CD4-positive, CD25-positive, alpha-beta regulatory T cell (primary cell): ENCODE results near the gene MPRIP. TPM values are rescaled to one million over a fixed set of nuclear protein-coding genes. Genes with fewer than 3 reads are reported as not detected.

Experiments used
- ATAC-seq, 2 donors: fragments of 150-1000 bp; cut with Tn5 transposase; one replicate each; pipeline ENCODE4 v1.10.0; 2021; ENCODE audit warnings: low read depth in 2 of 2, moderate number of reproducible peaks in 2 of 2, moderate library complexity in 1 of 2
- DNase-seq, 3 donors: peaks; one replicate each; pipeline versions ENCODE4 v3.0.0 to v3.0.0-alpha.2; 2012 to 2022; ENCODE audit warnings: mixed read lengths in 1 of 3
- H3K27ac ChIP-seq: one replicate; pipeline ENCODE4 v1.7.0; 2013; ENCODE audit warnings: mild to moderate bottlenecking, low read length; ENCODE audit not compliant: insufficient read depth, poor library complexity, severe bottlenecking
- H3K27me3 ChIP-seq: one replicate; pipeline ENCODE4 v1.7.0; 2013; ENCODE audit warnings: low read length; ENCODE audit not compliant: control insufficient read depth, insufficient read depth
- H3K36me3 ChIP-seq: one replicate; pipeline ENCODE4 v1.7.0; 2013; ENCODE audit warnings: mild to moderate bottlenecking, low read length, moderate library complexity; ENCODE audit not compliant: control insufficient read depth, insufficient read depth
- H3K4me1 ChIP-seq: 2 replicates; pipeline ENCODE4 v1.7.0; 2013; ENCODE audit warnings: mild to moderate bottlenecking, low read length; ENCODE audit not compliant: insufficient read depth, control insufficient read depth, poor library complexity, severe bottlenecking
- H3K4me3 ChIP-seq: one replicate; pipeline ENCODE4 v1.7.0; 2013; ENCODE audit warnings: low read depth, mild to moderate bottlenecking, low read length, moderate library complexity
- H3K9me3 ChIP-seq, 2 experiments: 1 replicate in 1 of 2; 2 replicates in 1 of 2; pipeline ENCODE4 v1.7.0; 2013; ENCODE audit warnings: low read length in 2 of 2, mild to moderate bottlenecking in 1 of 2, moderate library complexity in 1 of 2; ENCODE audit not compliant: control insufficient read depth in 2 of 2
- H3K27ac Mint-ChIP-seq, 3 donors: one replicate each; pipeline ENCODE4 v1.8.0; 2020 to 2022; ENCODE audit warnings: mild to moderate bottlenecking in 3 of 3, mixed read lengths in 3 of 3, moderate library complexity in 2 of 3
- H3K27me3 Mint-ChIP-seq: one replicate; pipeline ENCODE4 v1.8.0; 2022; ENCODE audit warnings: mild to moderate bottlenecking, mixed read lengths
- H3K36me3 Mint-ChIP-seq: one replicate; pipeline ENCODE4 v1.8.0; 2020; ENCODE audit warnings: mixed read lengths
- H3K4me1 Mint-ChIP-seq, 4 donors: one replicate each; pipeline ENCODE4 v1.8.0; 2020 to 2022; ENCODE audit warnings: mixed read lengths in 4 of 4, mild to moderate bottlenecking in 1 of 4
- H3K4me3 Mint-ChIP-seq, 4 donors: one replicate each; pipeline ENCODE4 v1.8.0; 2020 to 2022; ENCODE audit warnings: mild to moderate bottlenecking in 4 of 4, mixed read lengths in 4 of 4, moderate library complexity in 3 of 4
- H3K9me3 Mint-ChIP-seq, 7 donors: one replicate each; pipeline ENCODE4 v1.8.0; 2020 to 2022; ENCODE audit warnings: mixed read lengths in 7 of 7, mild to moderate bottlenecking in 3 of 7, moderate library complexity in 2 of 7
- polyA plus RNA-seq, 4 donors: library from polyadenylated mRNA; unstranded; fragments of 300-500 nt; fragmentation: Illumina TruSeq; gene quantifications; one replicate each; pipeline ENCODE4 v1.2.3, GENCODE V29; 2021
- total RNA-seq: library from RNA; stranded (reverse); gene quantifications from one replicate; pipeline ENCODE4 v1.2.3, GENCODE V29; 2022

Gene MPRIP
- total and polyA plus RNA-seq, 5 donors from 2014 or later = 49.0 to 234 (median 58.0) TPM

DNA sequence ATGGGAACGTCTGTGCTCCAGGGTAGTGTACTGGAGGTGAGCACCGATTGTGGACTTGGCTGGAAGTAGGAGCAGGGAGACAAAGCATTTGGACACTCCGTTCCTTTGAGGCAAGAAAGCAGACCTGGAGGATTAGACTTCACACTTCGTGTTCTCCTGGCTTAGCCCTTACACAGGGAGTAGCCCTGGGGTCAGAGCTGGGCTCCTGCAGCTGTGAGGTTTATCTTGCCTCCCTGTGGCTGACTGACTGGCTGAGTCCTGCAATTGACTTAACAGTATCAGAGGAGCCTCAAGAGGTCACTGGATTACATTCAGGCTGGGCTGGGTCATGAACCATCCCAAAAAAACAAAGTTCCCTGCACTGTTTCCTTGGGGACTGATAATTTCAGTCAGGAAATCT lies 37.1 kb downstream of the MPRIP start:
- no peaks in the 10 kb centered on the region for H3K27me3 Mint-ChIP-seq
- peaks cover 44% of the 10 kb centered on the region for H3K36me3 ChIP-seq

DNA sequence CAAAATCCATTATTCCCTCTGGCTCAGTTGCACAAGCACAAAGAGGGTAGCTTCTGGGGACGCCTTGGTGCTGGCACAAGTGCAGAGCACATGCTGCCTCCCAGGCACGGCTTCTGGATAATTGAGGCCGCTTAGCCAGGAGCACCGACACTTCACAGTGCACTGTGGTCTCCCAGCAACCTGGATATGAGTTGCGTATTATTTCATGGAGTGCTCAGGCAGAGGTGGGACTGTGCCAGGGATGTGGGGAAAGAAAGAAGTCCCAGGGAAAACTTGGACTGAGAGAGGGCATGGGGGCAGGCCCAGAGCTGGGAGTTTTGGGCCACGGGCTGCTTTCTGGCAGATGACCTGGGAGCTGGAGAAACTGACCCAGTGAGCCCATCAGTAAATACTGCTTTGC lies 37.5 kb downstream of the MPRIP start:
- H3K27ac ChIP-seq = no peak overlapping the region
- H3K36me3 ChIP-seq = peaks cover 44% of the 10 kb centered on the region

More for the DNA sequence above, 37.1 kb downstream of the MPRIP start:
- H3K36me3 Mint-ChIP-seq = peaks cover 38% of the 10 kb centered on the region
- no peak for DNase-seq
- H3K9me3 ChIP-seq = no peaks in the 10 kb centered on the region
- H3K27me3 ChIP-seq = no peaks in the 10 kb centered on the region
- peak overlapping the region in 1 of 3 donors; percentile 15 for H3K27ac Mint-ChIP-seq
- no peak overlapping the region for H3K4me3 Mint-ChIP-seq
- no peak overlapping the region for H3K4me3 ChIP-seq
- H3K4me1 Mint-ChIP-seq = peaks cover 5 to 33% (median 28%) of the 10 kb centered on the region in 4 donors
- no peaks in the 10 kb centered on the region for H3K9me3 Mint-ChIP-seq
- no peak for ATAC-seq
- no peaks in the 10 kb centered on the region for H3K4me1 ChIP-seq
- H3K27ac ChIP-seq = no peak overlapping the region

DNA sequence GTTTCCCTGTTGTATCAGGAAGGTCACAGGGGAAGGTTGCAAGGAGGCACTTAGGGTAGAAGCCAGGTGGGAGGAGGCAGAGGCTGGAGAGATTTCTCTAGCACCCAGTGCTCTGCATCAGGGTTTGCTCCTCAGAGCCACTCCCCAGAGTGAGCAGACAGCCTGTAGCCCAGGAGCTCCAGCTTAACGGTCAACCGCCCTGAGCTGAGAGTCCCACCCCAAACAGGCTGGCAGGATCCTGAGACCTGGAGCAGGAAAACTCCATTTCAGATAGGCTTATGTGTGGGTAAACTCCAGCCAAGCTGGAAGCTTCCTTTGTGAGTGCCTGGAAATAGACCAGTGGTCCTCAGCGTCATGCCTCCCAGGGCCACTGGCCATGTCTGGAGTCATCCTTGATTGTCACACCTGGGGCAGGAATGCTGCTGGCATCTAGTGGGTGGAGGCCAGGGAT lies 37.9 kb downstream of the MPRIP start:
- Mint-ChIP-seq H3K4me3 (no peak overlapping the region), H3K36me3 (peaks cover 39% of the 10 kb centered on the region)
- ATAC-seq = no peak

More for the DNA sequence above, 37.5 kb downstream of the MPRIP start:
- peak overlapping the region in 1 of 3 donors; percentile 67 for H3K27ac Mint-ChIP-seq
- H3K9me3 Mint-ChIP-seq = no peaks in the 10 kb centered on the region
- no peak overlapping the region for H3K4me3 Mint-ChIP-seq
- no peaks in the 10 kb centered on the region for H3K4me1 ChIP-seq
- H3K27me3 Mint-ChIP-seq = no peaks in the 10 kb centered on the region
- H3K4me1 Mint-ChIP-seq = peaks cover 5 to 29% (median 24%) of the 10 kb centered on the region in 4 donors
- H3K36me3 Mint-ChIP-seq = peaks cover 38% of the 10 kb centered on the region
- no peaks in the 10 kb centered on the region for H3K27me3 ChIP-seq
- ATAC-seq (no peak), DNase-seq (no peak)
- no peak overlapping the region for H3K4me3 ChIP-seq
- H3K9me3 ChIP-seq = no peaks in the 10 kb centered on the region

DNA sequence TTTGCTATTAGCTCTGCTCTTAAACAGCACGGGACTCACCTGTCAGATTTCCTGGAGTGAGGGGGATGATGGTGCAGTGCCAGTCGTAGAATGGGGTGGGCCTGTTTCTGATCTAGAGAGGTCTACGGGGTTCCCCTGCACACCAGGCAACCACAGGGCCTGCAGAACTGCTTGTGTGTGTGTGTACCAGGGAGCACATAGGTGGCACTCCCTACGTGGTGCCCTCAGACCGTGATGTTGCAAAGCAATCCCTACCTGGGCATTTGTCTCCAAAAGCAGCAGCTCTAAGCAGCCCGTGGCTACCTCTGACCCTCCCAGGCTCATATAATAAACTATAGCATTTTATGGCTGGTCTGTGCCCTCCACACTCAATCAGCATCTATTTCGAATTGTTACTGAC lies 38.5 kb downstream of the MPRIP start:
- Mint-ChIP-seq H3K4me3 (no peak overlapping the region), H3K9me3 (no peaks in the 10 kb centered on the region), H3K4me1 (peaks cover 0 to 23% (median 14%) of the 10 kb centered on the region in 4 donors), H3K27ac (peak overlapping the region in 1 of 3 donors; percentile 81), H3K27me3 (no peaks in the 10 kb centered on the region), H3K36me3 (peaks cover 36% of the 10 kb centered on the region)
- H3K9me3 ChIP-seq = no peaks in the 10 kb centered on the region
- no peak overlapping the region for H3K27ac ChIP-seq
- DNase-seq (no peak), ATAC-seq (no peak)
- H3K36me3 ChIP-seq = peaks cover 47% of the 10 kb centered on the region
- no peaks in the 10 kb centered on the region for H3K27me3 ChIP-seq
- no peak overlapping the region for H3K4me3 ChIP-seq
- H3K4me1 ChIP-seq = no peaks in the 10 kb centered on the region

More for the DNA sequence above, 37.9 kb downstream of the MPRIP start:
- no peaks in the 10 kb centered on the region for H3K4me1 ChIP-seq
- no peak overlapping the region for H3K4me3 ChIP-seq
- no peak overlapping the region for H3K27ac ChIP-seq
- H3K9me3 ChIP-seq = no peaks in the 10 kb centered on the region
- peaks cover 4 to 25% (median 20%) of the 10 kb centered on the region in 4 donors for H3K4me1 Mint-ChIP-seq
- H3K36me3 ChIP-seq = peaks cover 44% of the 10 kb centered on the region
- no peaks in the 10 kb centered on the region for H3K27me3 Mint-ChIP-seq
- no peak for DNase-seq
- H3K9me3 Mint-ChIP-seq = no peaks in the 10 kb centered on the region
- H3K27ac Mint-ChIP-seq = no peak overlapping the region
- no peaks in the 10 kb centered on the region for H3K27me3 ChIP-seq

DNA sequence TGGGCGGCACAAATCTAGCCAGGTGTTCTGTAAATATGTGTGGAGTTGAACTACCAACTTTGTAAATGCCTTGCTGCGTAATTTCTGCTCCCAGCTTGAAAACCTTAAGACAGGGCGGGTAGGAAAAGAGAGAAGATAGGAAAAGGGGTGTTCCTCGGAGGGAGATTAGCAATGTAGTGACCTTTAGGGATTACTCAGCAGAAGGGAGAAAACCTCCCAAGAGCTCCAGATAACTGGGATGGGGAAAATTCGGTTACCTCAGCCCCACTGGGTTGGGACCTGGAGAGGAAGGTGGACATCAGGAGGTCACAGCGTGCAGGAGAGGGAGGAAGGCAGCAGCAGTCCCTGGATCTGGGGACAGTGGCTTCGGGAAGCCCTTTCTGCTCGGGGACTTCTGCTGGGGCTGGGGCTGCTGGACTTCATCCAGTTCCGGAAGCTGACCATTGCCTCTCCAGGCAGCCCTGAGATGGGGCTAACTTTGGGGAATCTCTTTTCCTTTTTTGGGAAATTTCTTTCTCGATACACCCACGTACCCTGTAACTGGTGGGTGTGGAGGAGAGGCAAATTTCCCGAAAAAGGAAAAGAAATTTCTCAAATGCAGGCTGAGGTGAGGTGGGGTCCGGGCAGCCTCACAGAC lies 39.2 kb downstream of the MPRIP start:
- no peak for DNase-seq
- H3K27me3 ChIP-seq = no peaks in the 10 kb centered on the region
- Mint-ChIP-seq H3K27ac (peak overlapping the region in 1 of 3 donors; percentile 78), H3K27me3 (no peaks in the 10 kb centered on the region), H3K9me3 (no peaks in the 10 kb centered on the region), H3K36me3 (peaks cover 33% of the 10 kb centered on the region), H3K4me3 (no peak overlapping the region), H3K4me1 (peaks cover 0 to 23% (median 12%) of the 10 kb centered on the region in 4 donors)
- H3K4me3 ChIP-seq = no peak overlapping the region
- ATAC-seq = no peak
- H3K4me1 ChIP-seq = no peaks in the 10 kb centered on the region
- H3K36me3 ChIP-seq = peaks cover 43% of the 10 kb centered on the region
- H3K27ac ChIP-seq = no peak overlapping the region
- H3K9me3 ChIP-seq = no peaks in the 10 kb centered on the region

DNA sequence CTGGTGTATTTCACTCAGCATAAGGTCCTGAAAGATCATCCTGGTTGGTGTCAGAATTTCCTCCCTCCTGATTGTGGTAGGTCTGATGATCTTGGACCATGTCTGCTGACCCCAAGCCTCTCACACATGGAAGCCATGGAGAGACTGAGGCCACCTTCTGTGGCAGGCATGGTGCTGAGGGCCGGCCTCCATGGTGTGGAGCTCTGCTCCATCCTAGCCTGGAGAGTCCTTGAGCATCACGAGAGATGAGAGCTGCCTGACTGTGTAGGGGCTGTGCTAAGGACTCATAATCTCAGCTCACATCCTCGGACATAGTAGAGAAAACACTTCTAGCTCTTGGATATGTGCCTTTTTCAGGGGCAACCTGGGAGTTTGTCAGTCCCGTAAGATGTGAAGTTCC lies 40.6 kb downstream of the MPRIP start:
- Mint-ChIP-seq H3K4me3 (no peak overlapping the region), H3K27ac (peak overlapping the region in 1 of 3 donors; percentile 57), H3K27me3 (no peaks in the 10 kb centered on the region), H3K4me1 (peaks cover 0 to 26% (median 19%) of the 10 kb centered on the region in 4 donors), H3K9me3 (no peaks in the 10 kb centered on the region), H3K36me3 (peaks cover 23% of the 10 kb centered on the region)
- Histone ChIP-seq H3K9me3 (no peaks in the 10 kb centered on the region), H3K4me3 (no peak overlapping the region), H3K4me1 (peaks cover 3% of the 10 kb centered on the region), H3K27me3 (no peaks in the 10 kb centered on the region), H3K36me3 (peaks cover 36% of the 10 kb centered on the region), H3K27ac (no peak overlapping the region)
- DNase-seq = no peak
- ATAC-seq = no peak

DNA sequence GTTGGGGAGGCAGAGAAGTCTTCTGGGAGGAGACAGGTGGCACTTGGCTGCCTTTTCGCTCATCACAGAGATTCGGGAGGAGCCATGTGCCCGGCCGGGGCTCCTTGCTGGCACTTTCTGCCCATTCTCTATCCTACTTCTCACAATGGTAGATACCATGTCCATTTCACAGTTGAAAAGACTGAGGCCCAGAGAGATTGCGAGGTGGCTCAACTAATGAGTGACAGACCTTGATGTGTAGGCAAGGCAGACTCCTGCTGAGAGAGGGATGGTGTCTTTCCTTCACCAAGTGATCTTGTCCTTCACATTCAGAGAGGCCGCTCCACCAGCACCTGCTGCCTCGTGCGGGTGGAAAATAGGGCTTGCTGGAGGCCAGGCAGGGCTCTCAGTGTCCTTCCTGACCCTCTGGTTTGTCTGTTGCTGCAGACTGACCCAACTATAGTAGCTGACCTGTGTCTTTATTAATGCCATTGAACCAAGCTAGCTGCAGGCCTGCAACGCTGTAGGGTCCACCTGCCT lies 42.1 kb downstream of the MPRIP start:
- peaks cover 9% of the 10 kb centered on the region for H3K4me1 ChIP-seq
- H3K9me3 ChIP-seq = no peaks in the 10 kb centered on the region
- peaks cover 23% of the 10 kb centered on the region for H3K36me3 ChIP-seq
- Mint-ChIP-seq H3K36me3 (peaks cover 26% of the 10 kb centered on the region), H3K27me3 (no peaks in the 10 kb centered on the region), H3K9me3 (no peaks in the 10 kb centered on the region), H3K27ac (peak overlapping the region in 1 of 3 donors; percentile 49), H3K4me1 (peaks cover 0 to 41% (median 26%) of the 10 kb centered on the region in 4 donors), H3K4me3 (no peak overlapping the region)
- no peaks in the 10 kb centered on the region for H3K27me3 ChIP-seq
- H3K4me3 ChIP-seq = no peak overlapping the region
- H3K27ac ChIP-seq = no peak overlapping the region
- ATAC-seq (no peak), DNase-seq (no peak)

DNA sequence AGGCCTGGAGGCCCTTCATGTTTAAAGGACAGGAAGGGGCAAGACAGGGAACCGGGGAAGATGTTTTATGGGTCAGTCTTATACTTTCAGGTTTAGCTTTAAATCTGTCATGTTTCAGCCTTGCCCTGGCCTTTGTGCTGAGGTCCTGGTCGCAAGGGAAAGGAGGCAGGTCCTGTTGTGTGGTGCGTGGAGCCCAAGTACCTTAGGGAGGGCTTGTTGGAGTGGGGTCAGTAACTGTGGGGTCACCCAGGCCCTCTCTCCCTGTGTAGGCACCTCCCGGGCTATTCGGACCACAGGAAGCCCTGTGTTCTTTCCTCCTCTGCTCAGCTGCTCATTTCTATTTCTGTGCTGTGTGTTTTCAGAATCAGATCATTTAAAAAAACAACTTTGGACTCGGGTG lies 42.7 kb downstream of the MPRIP start:
- Mint-ChIP-seq H3K27ac (peak overlapping the region in 2 of 3 donors; percentile 49 to 73), H3K4me3 (no peak overlapping the region), H3K36me3 (peaks cover 27% of the 10 kb centered on the region), H3K9me3 (no peaks in the 10 kb centered on the region), H3K4me1 (peaks cover 0 to 43% (median 28%) of the 10 kb centered on the region in 4 donors), H3K27me3 (no peaks in the 10 kb centered on the region)
- ATAC-seq = no peak
- DNase-seq = no peak
- Histone ChIP-seq H3K4me1 (peaks cover 9% of the 10 kb centered on the region), H3K27me3 (no peaks in the 10 kb centered on the region), H3K9me3 (no peaks in the 10 kb centered on the region), H3K4me3 (no peak overlapping the region), H3K36me3 (peaks cover 21% of the 10 kb centered on the region), H3K27ac (no peak overlapping the region)
